T follicular helper cell (primary cell): Measurements from ENCODE around the gene NTN5.
"Not testable (repeated sequence)": the region's sequence is repeated elsewhere in the genome, so short reads cannot be mapped to it uniquely, and the experiment has no call there.

Source experiments
- DNase-seq: peaks from one replicate; pipeline ENCODE4 v3.0.0-alpha.2; 2020; ENCODE audit warnings: low read depth

The NTN5 gene

DNA sequence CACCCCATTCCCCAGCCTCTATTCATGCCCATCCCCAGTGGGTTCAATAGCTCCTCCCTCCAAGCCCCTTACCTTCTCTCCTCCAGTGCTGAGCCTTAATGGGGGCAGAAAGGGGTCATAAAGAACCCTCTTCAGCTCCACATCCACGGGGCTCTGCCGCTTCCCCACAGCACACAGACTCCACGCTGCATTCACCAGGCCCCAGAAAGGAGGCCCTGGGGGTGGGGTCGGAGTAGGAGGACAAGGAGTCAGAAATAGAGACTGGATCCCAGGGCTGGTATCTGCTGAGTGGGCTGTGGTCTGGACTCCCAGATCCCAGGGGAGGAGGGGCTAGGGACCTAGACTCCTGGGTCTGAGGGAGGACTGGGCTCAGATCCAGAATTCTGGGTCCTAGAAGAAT, 28.5 kb downstream of the NTN5 start:
- DNase-seq: no peak

DNA sequence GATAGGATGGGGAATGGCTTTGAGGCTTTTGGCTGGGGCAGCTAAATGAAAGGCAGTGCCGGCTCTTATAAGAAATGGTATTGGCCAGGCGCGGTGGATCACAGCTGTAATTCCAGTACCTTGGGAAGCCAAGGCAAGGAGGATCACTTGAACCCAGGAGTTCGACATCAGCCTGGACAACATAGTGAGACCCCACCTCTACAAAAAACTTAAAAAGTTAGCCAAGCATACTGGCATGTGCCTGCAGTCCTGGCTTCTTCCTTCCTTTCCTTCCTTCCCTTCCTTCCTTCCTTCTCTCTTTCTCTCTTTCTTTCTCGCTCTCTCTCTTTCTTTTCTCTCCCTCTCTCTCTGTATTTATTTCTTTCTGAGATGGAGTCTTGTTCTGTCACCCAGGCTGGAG, 30.0 kb downstream of the NTN5 start:
- no peak for DNase-seq

DNA sequence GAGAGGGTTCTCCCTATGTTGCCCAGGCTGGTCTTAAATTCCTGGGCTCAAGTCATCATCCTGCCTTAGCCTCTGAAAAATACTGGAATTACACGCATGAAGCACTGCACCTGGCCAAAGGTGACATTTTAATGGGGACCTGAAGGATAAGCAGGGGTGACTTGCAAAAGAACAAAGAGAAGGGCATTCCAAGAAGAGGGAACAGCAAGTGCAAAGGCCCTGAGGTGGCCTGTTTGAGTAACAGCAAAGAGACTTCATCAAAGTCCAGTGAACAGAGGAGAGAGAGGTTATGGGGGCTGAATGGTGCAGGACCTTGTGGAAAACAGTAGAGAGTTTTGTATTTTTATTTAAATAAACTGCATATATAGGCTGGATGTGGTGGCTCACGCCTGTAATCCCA, 31.0 kb downstream of the NTN5 start:
- DNase-seq: no peak

DNA sequence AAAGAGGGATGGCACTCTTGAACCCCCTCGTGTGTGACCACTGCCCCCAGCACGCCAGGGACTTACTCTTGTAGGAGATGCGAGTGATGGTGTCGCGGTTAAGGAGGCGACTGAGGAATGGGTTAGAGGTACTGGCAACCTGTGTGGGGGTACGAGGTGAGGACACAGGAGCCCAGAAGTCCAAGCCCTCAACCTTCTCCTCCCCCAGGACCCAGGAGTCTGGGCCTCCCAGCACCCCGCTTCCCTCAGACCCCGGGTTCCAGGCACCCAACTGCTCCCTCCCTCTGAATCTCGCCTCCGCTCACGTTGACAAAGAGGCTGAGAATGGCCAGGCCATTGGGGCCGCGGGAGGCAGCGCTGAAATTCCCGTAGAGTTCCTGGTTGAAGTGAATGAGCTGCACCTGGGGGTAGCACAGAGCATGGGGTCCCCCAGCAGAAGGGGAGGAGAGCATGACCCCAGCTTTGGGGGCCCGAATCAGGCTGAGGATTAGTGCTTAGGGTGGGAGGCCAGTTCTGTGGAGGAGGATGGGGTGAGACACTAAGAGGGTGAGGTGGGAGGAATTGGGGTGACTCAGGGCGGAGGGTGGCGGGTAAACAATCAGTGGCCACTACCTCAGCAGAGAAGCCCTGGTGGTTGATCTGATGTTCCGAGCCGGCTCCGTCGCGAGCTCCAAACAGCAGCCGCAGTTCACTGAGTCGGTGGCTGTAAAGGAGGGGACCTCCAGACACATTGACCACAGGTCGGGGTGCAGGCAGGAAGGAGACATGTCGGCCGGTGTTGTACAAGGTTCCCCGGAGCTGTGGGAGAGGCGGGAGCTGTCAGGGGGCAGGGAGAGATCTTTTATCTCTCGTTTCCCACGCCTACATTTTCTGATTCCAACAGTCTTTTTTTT, 33.1 kb downstream of the NTN5 start:
- no peak for DNase-seq

DNA sequence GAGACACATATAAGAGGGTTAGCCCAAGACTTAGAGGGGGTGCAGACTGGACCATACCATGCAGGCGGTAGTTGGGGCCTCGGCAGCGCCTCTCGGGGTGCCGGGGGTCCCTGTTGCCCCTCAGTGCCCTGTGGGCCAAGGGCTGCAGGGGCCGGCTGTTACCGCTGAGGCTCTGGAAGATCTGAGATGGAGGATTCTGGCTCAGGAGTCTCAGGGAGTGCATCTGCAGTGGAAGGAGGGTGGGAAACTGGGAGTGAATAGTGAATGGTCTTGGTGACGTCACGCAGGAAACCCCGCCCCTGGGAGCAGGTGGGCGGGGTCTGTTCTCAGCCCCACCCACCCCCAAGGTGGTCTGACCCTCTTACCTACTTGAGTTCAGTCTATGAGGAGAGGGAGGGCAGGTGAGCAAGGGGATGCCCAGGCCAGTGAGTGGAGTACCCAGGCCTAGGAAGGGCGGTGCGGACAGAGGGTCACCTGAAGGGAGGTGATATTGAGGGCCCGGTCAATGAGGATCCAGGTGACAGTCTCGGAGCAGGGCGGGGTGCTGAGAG, 33.9 kb downstream of the NTN5 start:
- DNase-seq: no peak

DNA sequence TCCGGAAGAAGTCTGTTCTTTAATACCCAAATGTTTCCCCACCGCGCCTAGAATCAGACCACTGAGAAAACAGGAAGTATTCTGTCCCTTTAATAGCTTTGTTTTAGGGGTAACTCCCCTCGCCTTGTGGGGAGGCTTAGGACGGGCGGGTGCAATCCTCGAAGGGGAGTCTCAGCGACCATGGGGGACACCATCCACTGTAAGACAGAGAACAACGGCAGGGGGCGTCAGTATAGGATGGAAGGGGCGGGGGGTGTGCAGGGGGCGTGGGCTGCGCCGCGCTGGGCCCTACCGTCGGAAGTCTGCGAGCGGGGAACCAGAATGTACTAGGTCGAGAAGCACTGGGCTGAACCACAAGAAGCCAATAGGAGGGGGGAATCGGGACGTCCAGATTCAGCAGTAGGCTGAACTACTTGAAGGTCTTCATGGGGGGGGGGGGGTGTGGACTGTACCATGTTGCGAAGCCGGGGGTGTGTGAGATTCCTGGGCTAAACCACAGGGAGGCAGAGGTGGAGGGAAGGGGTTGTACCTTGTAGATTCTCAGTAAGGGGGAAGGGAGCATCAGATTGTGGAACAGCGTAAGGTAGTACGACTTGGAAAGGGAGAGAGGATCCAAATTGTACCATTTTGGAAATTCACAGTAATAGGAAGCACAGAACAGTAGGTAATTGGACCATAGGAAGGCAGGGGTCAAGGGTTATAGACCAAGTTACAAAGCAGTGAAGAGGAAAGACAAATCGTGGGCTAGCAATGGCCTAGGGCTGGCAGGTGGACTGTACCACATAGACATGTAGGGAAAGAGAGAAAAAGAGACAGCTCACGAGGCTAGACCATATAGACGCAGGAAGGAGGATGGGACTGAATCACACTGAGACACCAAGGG, 34.6 kb downstream of the NTN5 start:
- DNase-seq: peak; percentile 83

DNA sequence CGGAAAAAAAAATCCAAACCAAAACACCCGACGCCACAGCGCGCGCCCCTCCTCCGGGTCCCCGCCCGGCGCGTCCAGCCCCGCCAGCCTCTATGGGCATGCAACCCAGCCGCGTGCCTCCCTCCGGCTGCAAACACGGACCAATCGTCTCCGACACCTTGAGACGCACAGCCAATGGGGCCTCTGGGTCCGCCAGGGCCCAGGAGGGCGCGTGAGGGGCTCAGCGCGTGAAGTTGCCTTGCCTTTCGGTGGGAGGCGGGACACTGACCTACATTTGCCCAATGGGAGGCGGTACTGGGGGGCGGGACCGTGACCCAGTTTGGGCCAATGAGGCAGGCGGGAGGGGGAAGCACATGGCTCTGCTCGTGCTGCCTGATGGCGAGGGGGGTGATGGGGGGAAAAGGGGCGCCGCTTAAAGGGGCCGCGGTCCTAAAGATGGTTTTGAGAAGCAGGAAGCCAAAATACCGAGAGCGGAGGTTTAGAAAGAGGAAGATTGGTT, 35.3 kb downstream of the NTN5 start:
- peak; percentile 99 for DNase-seq

DNA sequence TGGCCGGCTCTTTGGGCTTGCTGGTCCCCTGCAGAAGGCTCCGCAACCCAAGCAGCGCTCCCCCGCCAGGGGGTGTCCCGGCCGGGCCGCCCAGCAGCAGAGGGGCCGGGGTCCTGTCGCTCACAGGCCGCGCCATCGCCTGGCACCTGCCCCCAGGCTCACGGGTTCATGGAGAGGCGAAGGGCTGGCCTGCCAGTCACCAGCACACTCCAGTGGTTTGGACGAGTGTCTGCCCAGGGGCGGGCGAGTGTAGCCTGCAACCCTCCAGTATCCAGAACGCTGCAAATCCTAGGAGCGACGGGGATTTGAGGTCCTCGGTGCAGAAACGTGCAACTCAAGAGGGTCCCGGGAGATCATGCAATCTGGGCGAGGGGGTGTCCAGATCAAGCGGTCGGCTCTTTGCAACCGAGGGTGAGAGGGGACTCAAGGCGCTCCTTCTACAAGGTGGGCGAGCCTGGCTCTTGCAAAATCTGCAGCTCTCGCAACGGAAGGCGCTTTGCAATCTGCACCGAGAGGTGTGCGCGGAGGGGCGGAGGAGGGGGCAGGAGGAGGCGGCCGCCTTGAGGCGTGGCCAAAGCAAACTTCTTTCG, 35.9 kb downstream of the NTN5 start, which contains the start of gene DBP:
Gene DBP, minus strand, starts transcription at position 521 of the 590 bp plus-strand sequence. Its CDS starts 385 bp downstream, at position 136.
- no peak for DNase-seq

DNA sequence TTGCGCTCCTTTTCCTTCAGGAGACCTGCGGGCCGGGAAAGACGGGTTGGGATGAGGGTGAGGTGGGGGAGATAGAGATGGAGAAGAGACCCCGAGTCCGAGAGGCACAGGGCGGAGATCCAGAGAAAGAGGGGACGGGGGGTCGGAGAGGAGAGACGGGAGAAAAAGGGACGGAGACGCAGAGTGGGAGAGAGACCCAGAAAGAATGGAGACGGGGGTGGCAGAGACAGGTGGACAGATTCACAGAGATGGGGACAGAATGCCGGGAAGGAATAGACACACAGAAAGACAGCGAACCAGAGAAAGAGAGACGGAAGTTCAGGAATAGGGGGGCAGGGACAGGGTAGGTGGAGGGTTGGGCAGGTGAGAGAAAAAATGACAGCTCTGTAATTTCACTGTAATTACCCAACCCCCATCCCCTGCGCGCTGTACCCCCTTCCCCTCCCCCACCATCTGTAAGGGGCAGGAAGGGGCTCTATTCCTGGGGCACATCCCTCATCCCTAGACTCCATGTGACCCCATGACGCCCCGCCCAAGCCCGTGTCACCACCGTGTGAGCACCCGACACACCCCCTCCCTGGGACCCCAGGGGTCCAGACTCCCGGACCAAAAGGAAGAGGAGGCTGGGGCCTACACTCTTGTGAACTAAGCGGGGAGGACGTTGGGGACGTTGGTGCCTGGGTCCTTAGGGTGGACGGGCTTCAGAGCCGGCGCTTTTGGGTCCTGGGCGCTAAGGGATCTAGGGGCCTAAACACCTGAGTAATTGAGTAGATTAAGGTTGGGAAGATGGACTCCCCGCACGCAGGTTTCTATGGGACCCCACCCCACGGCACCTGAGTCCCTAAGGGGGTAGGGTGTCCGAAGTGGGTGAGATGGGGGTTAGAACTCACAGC, 36.6 kb downstream of the NTN5 start:
- no peak for DNase-seq

DNA sequence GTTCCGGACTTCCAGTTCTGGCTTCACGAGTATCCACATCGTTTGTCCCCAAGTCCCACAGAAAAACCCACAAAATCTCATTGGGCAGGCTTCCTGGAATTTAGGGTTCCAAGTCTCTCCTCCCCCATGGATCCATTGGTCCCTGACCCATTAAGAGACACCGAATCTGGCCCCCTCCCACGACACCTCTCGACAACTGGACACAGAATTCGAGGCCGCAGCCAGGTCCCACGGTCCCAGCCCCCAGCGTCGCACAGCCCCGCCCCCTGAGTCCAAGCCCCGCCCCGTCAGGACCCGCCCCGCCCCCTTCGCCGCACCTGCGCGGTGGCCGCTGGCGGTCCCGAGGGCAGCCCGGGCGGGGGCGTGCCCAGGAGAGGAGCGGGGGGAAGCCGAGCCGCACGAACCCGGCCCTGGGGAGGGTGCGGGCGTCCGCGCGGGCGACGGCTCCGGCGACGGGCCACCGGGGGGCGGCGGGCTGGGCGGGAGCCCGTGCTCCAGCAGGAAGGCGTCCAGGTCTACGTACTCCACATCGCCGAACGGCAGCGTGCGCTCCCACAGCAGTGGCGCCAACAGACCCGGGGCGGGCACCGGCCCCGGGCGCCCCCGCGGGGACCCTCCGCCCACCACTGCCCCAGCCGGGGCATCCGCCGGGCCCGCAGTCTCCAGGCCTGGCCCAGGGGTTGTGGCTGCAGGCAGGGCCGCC, 37.4 kb downstream of the NTN5 start:
- peak; percentile 67 for DNase-seq

DNA sequence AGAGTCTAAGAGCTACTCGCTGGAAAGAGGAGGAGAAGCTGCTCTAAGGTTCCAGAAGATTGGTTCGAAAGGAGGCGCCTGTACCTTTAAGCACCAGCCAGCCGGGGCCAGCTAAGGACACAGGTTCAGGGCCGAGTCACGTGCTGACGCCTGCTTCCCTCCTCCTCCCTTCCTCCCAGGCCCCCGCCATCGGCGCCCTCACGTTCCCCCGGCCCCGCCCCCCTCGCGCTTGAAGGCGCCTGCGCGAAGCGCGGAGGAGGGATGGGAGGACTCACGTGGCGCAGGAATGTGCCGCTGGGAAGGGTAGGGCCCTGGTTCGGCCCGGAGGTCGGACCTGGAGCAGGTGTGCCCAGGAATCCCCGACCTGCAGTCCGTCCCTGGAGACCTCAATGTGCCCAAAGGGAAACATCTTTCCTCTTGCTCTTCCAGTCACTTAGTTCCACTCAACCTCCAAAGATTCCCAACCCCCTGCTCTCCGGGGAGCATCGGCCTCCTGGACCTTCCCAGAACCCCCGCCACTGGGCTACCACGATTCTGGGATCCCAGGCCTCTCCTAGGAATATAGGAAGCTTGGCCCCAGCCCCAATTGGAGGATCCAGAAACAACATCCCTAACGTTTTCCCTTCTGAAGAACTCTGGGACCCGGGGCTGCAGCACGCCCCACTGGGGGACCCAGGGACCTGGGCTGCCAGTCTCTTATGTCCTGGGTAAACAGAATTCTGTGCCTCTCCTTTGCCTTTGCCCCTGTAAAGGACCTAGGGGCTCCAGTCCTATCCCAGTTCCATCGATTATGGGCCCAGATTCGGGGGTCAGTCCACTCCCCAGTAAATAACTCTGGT, 38.2 kb downstream of the NTN5 start:
- peak; percentile 84 for DNase-seq

DNA sequence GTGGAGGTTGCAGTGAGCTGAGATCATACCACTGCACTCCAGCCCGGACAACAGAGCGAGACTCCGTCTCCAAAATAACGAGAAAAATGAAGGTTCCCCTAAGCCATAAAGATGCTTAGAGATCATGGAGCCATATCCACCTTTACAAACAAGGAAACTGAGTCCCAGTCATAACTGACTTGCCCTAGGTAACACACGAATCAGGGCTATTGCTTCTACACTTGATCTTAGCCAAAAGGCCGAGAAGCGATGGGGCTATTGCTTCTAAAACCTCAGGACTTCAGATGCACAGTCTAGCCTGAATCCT, 38.8 kb downstream of the NTN5 start:
- no peak for DNase-seq

DNA sequence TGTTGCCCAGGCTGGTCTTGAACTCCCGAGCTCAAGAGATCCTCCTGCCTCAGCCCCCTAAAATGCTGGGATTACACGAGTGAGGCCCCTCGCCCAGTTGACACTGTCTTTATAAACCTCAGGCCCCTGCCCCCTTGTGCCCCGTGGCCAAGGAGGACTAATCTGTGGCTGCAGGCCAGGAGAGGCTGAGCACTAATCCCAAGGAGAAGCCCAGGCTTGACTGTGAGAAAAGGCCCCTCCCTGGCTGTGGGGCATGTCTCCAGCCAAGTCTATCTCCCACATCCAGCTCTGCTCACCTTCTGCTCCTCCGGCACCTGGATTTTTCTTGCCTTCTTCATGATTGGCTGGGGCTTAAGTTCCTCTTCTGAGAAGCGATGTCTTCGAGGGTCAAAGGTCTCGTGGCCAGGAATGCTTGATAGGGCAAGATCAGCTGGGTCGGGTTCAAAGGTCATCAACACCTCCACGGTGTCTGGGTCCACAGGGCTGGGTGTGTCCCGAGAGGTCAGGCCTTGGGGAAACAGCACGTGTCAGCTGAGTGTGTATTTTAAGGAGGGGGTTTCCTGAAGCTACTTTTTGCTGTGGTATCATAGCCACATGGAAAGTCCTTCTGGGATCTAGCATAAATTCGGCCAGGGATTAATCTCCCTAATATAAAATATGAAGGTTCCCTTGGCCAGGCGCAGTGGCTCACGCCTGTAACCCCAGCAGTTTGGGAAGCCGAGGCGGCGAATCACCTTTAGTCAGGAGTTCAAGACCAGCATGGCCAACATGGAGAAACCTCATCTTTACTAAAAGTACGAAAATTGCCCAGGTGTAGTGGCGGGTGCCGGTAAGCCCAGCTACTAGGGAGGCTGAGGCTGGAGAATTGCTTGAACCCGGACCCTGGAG, 39.4 kb downstream of the NTN5 start:
- DNase-seq: no peak

DNA sequence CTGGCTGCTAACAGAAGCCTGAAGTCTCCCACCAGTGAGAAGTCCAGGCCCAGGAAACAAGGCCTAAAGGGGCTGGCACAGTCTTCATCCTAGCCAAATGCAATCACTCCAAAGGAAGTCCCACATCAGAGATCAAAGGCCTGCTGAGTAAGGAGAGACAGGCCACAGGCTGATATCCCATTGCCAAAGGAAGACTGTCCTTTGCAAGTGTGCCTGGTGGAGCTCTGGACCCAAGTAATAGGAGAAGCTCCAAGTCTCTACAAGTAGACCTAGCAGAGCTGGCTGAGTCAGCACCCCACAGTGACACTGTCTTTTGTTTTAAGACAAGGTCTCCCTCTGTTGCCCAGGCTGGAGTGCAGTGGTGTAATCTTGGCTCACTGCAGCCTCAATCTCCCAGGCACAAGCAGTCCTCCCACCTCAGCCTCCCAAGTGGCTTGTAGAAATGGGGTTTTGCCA, 40.1 kb downstream of the NTN5 start:
- no peak for DNase-seq

DNA sequence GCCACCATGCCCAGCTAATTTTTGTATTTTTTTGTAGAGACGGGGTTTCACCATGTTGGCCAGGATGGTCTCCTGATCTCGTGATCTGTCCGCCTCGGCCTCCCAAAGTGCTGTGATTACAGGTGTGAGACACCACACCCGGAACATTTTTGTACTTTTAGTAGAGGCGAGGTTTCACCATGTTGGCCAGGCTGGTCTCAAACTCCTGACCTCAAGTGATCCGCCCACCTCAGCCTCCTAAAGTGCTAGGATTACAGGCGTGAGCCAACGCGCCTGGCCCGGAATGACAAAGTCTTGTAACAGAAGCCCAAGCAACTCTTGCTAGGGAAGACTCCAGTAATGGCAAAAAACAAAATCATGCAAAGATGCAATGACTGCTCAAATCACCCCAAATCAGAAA, 40.5 kb downstream of the NTN5 start:
- not testable (repeated sequence) for DNase-seq

DNA sequence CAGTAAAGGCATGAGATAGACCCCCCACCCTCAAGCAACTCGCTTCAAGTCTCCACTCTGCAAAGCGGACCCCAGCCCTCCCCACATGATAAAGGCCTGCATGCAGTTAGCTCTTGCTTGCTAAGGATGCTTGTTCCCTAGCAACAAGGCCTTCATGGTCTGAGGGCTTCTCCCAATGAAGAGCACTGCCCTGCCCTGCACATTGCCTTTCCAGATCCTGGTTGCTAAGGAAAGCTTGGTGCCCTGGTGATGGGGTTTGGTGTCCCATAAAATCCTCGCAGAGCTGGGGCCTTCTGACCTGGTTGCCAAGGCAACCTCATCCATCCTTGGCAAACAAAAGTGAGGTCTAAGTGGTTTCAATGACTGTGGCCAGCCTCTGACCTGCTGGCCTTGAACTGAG, 41.6 kb downstream of the NTN5 start:
- no peak for DNase-seq

DNA sequence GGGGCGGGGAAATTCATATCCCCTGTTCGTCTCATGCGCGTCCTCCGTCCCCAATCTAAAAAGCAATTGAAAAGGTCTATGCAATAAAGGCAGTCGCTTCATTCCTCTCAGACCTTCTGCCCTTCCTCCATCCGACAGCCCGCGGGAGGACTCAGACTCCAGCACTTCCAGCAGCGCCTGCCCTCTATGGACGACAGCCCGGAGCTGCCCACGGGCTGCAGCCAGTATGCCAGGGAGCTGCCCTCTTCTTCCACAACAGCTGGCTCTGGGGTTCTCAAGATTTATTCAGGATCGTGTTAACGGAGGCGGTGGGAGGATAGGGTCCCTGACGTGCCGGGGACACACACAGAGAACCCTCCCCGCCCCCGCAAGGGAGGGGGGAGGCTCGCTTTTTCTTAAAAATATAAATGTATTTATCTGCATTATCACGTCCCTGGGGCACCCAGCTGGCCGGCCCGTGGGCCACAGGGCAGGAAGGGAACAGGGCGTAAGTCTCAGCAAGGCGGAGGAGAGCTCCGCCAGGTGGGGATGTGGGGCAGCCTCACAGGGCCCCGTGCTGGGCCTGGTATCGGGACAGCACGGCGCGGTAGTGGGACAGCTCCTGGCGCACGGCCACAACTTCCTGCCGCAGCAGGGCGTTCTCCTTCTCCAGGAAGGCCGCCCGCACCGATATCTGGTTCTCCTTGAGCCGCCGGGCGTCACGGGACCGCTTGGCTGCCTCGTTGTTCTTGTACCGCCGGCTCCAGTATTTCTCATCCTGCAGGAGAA, 42.3 kb downstream of the NTN5 start:
- DNase-seq: no peak
